MCF 10A (cell line): ENCODE data around the gene TTC23. TPM values are rescaled to one million over a fixed set of nuclear protein-coding genes. Genes with fewer than 3 reads are reported as not detected.
"Not testable (repeated sequence)": the region's sequence is repeated elsewhere in the genome, so short reads cannot be mapped to it uniquely, and the experiment has no call there.

Experiments used
- BruUV-seq: library from RNA; stranded (reverse); fragments of 400-500 nt; replicated peaks from 2 replicates; lab custom pipeline; 2021; lab: Mats Ljungman, UMichigan
- CTCF ChIA-PET: fragments of 300-600 bp; sonication (Branson Sonifier 250); formaldehyde crosslinking; extraction: SDS; loops from one replicate; lab custom pipeline; 2021; ENCODE audit warnings: antibody characterized with exemption, inconsistent platforms; lab: Yijun Ruan, JAX
- POLR2A ChIA-PET: fragments of 300-600, 350-650 bp; sonication (Branson Sonifier 250); formaldehyde crosslinking; extraction: SDS; loops from one replicate; lab custom pipeline; 2020; ENCODE audit warnings: antibody characterized with exemption, inconsistent platforms; lab: Yijun Ruan, JAX
- DNase-seq: peaks from one replicate; pipeline ENCODE4 v3.0.0-alpha.2; 2018; ENCODE audit not compliant: unreplicated experiment
- H3K27ac Mint-ChIP-seq: one replicate; pipeline ENCODE4 v1.8.0; 2022; ENCODE audit warnings: mild to moderate bottlenecking, low read depth, mixed read lengths; ENCODE audit not compliant: unreplicated experiment
- H3K27me3 Mint-ChIP-seq: one replicate; pipeline ENCODE4 v1.8.0; 2022; ENCODE audit warnings: mixed read lengths; ENCODE audit not compliant: insufficient read depth, unreplicated experiment
- H3K36me3 Mint-ChIP-seq: one replicate; pipeline ENCODE4 v1.8.0; 2022; ENCODE audit warnings: mild to moderate bottlenecking, moderate library complexity, mixed read lengths; ENCODE audit not compliant: insufficient read depth, unreplicated experiment
- H3K4me1 Mint-ChIP-seq: one replicate; pipeline ENCODE4 v1.8.0; 2022; ENCODE audit warnings: mixed read lengths; ENCODE audit not compliant: insufficient read depth, unreplicated experiment
- H3K4me3 Mint-ChIP-seq: one replicate; pipeline ENCODE4 v1.8.0; 2022; ENCODE audit warnings: mild to moderate bottlenecking, moderate library complexity, mixed read lengths; ENCODE audit not compliant: unreplicated experiment
- H3K9me3 Mint-ChIP-seq: one replicate; pipeline ENCODE4 v1.8.0; 2022; ENCODE audit warnings: mixed read lengths; ENCODE audit not compliant: unreplicated experiment
- CTCF ChIP-seq: fragments of 200-600 bp; IDR thresholded peaks from one replicate; pipeline ENCODE4 v1.8.0; 2022; ENCODE audit warnings: antibody characterized with exemption, mild to moderate bottlenecking; ENCODE audit not compliant: unreplicated experiment
- intact Hi-C: fragments of 100-400 bp; cut with micrococcal nuclease; formaldehyde crosslinking; loops from 2 replicates; pipeline ENCODE4 v1.14.1; 2022
- total RNA-seq: library from RNA; stranded (reverse); gene quantifications from 2 replicates; pipeline ENCODE4 v1.2.3, GENCODE V29; 2022

The TTC23 gene
- total RNA-seq, 1 experiment from 2014 or later = 15.1 TPM

- Mint-ChIP-seq H3K4me3 (no peak overlapping the region), H3K36me3 (peaks cover 39% of the 10 kb centered on the region), H3K4me1 (no peaks in the 10 kb centered on the region), H3K27ac (no peak overlapping the region), H3K27me3 (no peaks in the 10 kb centered on the region), H3K9me3 (no peaks in the 10 kb centered on the region)
- ChIA-PET CTCF (interaction anchor here (1.0 kb wide), 1 partner anchor 8 kb away, joined by 3 read pairs; no protein-coding TSS in a partner anchor), POLR2A (interaction anchor here (0.7 to 2.6 kb wide), 3 partner anchors 10 to 51 kb away, joined by 3 to 8 read pairs (median 4); partner anchors contain the start of gene LRRC28)
- intact Hi-C loops = no loop called here
- BruUV-seq = no TSS peak
- DNase-seq = no peak
- TF ChIP-seq CTCF = no peak
Measured at GRCh38 chr15:99239545-99240198, 9.7 kb downstream of the TTC23 start.

DNA sequence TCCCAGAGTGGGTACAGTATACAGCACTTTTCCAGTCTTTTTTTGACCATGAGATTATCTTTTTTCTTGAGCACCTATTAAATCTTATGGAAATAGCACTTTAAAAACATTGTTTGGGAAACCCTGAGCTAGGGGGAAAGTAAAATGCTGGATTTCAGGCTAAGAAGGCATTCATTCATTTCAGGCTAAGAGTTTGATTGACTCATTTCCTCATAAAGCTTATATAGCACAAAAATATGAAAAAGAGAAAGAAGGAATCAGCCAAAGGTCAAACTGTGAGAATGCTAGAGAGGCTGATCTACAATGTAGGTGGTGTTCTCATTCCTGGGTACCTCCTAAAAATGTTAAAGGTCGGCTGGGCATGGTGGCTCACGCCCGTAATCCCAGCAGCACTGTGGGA lies 10.5 kb downstream of the TTC23 start:
- intact Hi-C loops = no loop called here
- ChIA-PET POLR2A (interaction anchor here (0.6 to 1.1 kb wide), 4 partner anchors 11 to 474 kb away, joined by 3 to 4 read pairs (median 3); no protein-coding TSS in a partner anchor), CTCF (interaction anchor here (1.0 kb wide), 1 partner anchor 8 kb away, joined by 3 read pairs; no protein-coding TSS in a partner anchor)
- no TSS peak for BruUV-seq
- no peak for TF ChIP-seq CTCF
- DNase-seq = no peak
- Mint-ChIP-seq H3K4me3 (no peak overlapping the region), H3K9me3 (no peaks in the 10 kb centered on the region), H3K36me3 (peaks cover 38% of the 10 kb centered on the region), H3K27me3 (no peaks in the 10 kb centered on the region), H3K4me1 (no peaks in the 10 kb centered on the region), H3K27ac (no peak overlapping the region)

DNA sequence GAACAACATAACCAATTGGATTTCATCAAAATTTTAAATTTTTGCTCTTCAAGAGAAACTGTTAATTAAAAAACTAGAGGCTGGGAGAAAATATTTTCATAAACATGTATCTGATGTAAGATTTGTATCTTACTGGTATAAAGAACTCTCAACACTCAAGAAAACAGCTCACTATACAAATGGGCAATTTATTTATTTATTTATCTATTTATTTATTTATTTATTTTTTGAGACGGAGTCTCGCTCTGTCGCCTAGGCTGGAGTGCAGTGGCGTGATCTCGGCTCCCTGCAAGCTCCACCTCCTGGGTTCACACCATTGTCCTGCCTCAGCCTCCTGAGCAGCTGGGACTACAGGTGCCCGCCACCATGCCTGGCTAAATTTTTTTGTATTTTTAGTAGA lies 15.2 kb downstream of the TTC23 start:
- H3K36me3 Mint-ChIP-seq = peaks cover 32% of the 10 kb centered on the region
- DNase-seq, BruUV-seq, H3K4me1 Mint-ChIP-seq, CTCF ChIA-PET, H3K27me3 Mint-ChIP-seq, H3K4me3 Mint-ChIP-seq, H3K9me3 Mint-ChIP-seq, H3K27ac Mint-ChIP-seq, POLR2A ChIA-PET, intact Hi-C loops: not testable (repeated sequence)

GRCh38 chr15:99232740-99233139 lies 16.6 kb downstream of the TTC23 start:
- DNase-seq = no peak
- H3K4me1 Mint-ChIP-seq = peaks cover 4% of the 10 kb centered on the region
- ChIA-PET POLR2A (no interaction called here), CTCF (no interaction called here)
- H3K27me3 Mint-ChIP-seq = no peaks in the 10 kb centered on the region
- peaks cover 36% of the 10 kb centered on the region for H3K36me3 Mint-ChIP-seq
- no peaks in the 10 kb centered on the region for H3K9me3 Mint-ChIP-seq
- no TSS peak for BruUV-seq
- no peak overlapping the region for H3K4me3 Mint-ChIP-seq
- intact Hi-C loops = no loop called here
- TF ChIP-seq CTCF = no peak
- peak overlapping the region; percentile 19 for H3K27ac Mint-ChIP-seq
